Measurements from ENCODE around the gene TEAD1.

TEAD1 gene

GRCh38 chr11:12789596-12790215, 115.5 kb downstream of the TEAD1 start:
- no peak for DNase-seq (ENCODE audit: low spot score)

GRCh38 chr11:12790861-12791616, 116.8 kb downstream of the TEAD1 start:
- DNase-seq (ENCODE audit: low spot score) = no peak

- no peak for DNase-seq (ENCODE audit: low spot score)
These were observed 117.8 kb downstream of the TEAD1 start for GRCh38 chr11:12792018-12792417.

GRCh38 chr11:12792590-12792989, 118.4 kb downstream of the TEAD1 start:
- no peak for DNase-seq (ENCODE audit: low spot score)

- no peak for DNase-seq (ENCODE audit: low spot score)
These were observed 118.8 kb downstream of the TEAD1 start for GRCh38 chr11:12793065-12793464.

- no peak for DNase-seq (ENCODE audit: low spot score)
These were observed 119.3 kb downstream of the TEAD1 start for GRCh38 chr11:12793506-12793905.

- DNase-seq (ENCODE audit: low spot score) = no peak
These were observed 120.5 kb downstream of the TEAD1 start for GRCh38 chr11:12794576-12795230.

GRCh38 chr11:12797996-12798395, 123.8 kb downstream of the TEAD1 start:
- DNase-seq (ENCODE audit: low spot score) = no peak

- no peak for DNase-seq (ENCODE audit: low spot score)
These were observed 124.4 kb downstream of the TEAD1 start for GRCh38 chr11:12798609-12799011.

- DNase-seq (ENCODE audit: low spot score) = no peak
These were observed 125.2 kb downstream of the TEAD1 start for GRCh38 chr11:12799334-12799835.

GRCh38 chr11:12800032-12800671, 125.9 kb downstream of the TEAD1 start:
- DNase-seq (ENCODE audit: low spot score) = no peak

- no peak for DNase-seq (ENCODE audit: low spot score)
These were observed 126.7 kb downstream of the TEAD1 start for GRCh38 chr11:12800871-12801270.

GRCh38 chr11:12801976-12802375, 127.8 kb downstream of the TEAD1 start:
- no peak for DNase-seq (ENCODE audit: low spot score)

GRCh38 chr11:12802418-12803085, 128.3 kb downstream of the TEAD1 start:
- DNase-seq (ENCODE audit: low spot score) = no peak

GRCh38 chr11:12803086-12803826, 129.0 kb downstream of the TEAD1 start:
- DNase-seq (ENCODE audit: low spot score) = no peak

GRCh38 chr11:12806113-12806512, 131.9 kb downstream of the TEAD1 start:
- no peak for DNase-seq (ENCODE audit: low spot score)

- no peak for DNase-seq (ENCODE audit: low spot score)
These were observed 133.4 kb downstream of the TEAD1 start for GRCh38 chr11:12807621-12808020.

GRCh38 chr11:12808519-12808918, 134.3 kb downstream of the TEAD1 start:
- no peak for DNase-seq (ENCODE audit: low spot score)

- no peak for DNase-seq (ENCODE audit: low spot score)
These were observed 135.1 kb downstream of the TEAD1 start for GRCh38 chr11:12809364-12809763.

- DNase-seq (ENCODE audit: low spot score) = no peak
These were observed 135.8 kb downstream of the TEAD1 start for GRCh38 chr11:12809864-12810567.

GRCh38 chr11:12810568-12810894, 136.3 kb downstream of the TEAD1 start:
- DNase-seq (ENCODE audit: low spot score) = no peak
